Measurements from ENCODE around the gene TMEM272.

The TMEM272 gene

DNA sequence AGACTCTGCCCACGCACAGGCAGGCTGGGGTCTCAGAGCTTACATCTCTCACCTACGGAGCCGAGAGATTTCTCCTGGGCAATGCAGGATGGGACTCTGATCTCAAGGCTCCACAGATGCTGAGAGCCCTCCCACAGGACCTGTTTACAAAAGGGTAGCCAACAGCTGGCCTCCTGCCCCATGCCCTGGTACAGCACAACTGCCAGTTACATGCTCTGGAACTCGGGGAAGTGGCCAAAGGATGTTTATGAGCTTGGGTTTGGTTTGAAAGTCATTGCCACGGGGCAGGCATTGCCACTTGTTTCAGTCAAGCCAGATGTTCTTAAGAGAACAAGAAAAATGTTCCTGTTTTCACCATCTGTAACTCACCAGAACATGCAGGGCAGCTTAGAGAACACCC, 44.5 kb downstream of the TMEM272 start:
- DNase-seq (ENCODE audit: low spot score), result no peak
- in situ Hi-C loops (cut with MboI; ENCODE audit: low pct_unique_long_range_greater_than_20kb, low sequenced_read_pairs, unreplicated experiment), result loop anchor here (10.0 to 25.0 kb wide), 3 partner anchors 337 to 663 kb away; partner anchors contain the start of gene NEK5
- TF ChIP-seq, protein P1, sequence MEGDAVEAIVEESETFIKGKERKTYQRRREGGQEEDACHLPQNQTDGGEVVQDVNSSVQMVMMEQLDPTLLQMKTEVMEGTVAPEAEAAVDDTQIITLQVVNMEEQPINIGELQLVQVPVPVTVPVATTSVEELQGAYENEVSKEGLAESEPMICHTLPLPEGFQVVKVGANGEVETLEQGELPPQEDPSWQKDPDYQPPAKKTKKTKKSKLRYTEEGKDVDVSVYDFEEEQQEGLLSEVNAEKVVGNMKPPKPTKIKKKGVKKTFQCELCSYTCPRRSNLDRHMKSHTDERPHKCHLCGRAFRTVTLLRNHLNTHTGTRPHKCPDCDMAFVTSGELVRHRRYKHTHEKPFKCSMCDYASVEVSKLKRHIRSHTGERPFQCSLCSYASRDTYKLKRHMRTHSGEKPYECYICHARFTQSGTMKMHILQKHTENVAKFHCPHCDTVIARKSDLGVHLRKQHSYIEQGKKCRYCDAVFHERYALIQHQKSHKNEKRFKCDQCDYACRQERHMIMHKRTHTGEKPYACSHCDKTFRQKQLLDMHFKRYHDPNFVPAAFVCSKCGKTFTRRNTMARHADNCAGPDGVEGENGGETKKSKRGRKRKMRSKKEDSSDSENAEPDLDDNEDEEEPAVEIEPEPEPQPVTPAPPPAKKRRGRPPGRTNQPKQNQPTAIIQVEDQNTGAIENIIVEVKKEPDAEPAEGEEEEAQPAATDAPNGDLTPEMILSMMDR (IDR thresholded peaks at IDR 0.05; ENCODE audit: extremely low read depth, insufficient read depth, missing control alignments), result no peak

DNA sequence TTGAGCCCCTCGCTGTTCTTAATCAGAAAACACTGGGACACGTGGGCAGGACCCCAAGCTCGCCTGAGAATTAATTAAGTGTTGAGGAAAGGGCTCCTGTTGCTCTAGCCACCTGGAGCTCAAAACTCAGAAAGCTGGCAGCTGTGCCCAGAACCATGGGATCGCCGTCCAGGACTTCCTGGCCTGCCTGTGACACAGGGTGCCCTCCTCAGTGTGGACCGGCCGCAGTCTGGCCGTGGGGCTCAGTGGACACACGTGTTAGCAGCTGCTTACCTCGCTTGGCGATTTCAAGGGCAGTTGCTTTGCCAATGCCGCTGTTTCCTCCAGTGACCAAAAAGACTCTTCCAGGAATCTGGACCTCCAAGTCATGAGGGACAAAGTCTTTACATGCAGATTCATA, 45.7 kb downstream of the TMEM272 start:
- TF ChIP-seq, protein P1 (IDR thresholded peaks at IDR 0.05; ENCODE audit: extremely low read depth, insufficient read depth, missing control alignments), result no peak
- in situ Hi-C loops (cut with MboI; ENCODE audit: low pct_unique_long_range_greater_than_20kb, low sequenced_read_pairs, unreplicated experiment), result no loop called here

DNA sequence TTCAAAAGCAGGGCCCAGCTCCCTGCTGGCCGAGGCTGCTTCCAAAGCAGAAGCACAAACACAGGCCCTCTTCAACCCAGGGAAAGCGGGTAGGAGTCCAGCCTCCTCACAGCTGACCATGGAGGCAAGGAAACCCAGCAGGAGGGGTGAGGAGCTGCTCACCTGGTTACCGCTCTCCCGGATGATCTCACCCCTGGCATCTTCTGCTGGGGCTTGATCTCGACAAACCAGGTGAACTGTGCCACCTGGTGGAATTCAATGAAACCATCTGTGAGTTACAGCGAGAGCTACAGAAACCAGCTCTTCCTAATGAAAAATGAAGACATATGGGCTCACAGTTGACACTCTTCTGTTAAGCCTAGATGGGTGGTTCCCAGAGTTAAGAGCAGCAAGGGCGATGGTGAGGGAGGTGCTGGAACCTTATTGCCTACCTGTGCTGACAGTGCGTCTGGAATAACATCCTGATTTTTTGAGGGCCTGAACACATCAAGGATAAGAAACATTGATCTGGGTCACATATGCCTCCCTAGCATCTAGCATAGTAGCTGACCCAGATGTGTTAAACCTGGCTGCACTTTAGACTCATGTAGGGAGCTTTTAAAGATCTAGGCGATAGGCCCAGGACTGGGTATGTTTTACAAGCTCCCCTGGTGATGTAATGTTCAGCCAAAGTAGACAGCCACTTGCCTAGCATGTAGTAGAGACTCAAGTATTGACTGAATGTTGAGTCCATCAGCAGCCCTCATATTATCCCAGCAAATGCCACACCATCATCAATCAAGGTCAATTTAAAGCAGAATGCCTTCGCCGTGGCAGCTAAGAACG, 47.1 kb downstream of the TMEM272 start:
- TF ChIP-seq, protein P1 (IDR thresholded peaks at IDR 0.05; ENCODE audit: extremely low read depth, insufficient read depth, missing control alignments), result peak; percentile 58
- in situ Hi-C loops (cut with MboI; ENCODE audit: low pct_unique_long_range_greater_than_20kb, low sequenced_read_pairs, unreplicated experiment), result no loop called here
- peak; percentile 65 for DNase-seq (ENCODE audit: low spot score)

More for the DNA sequence above, 45.7 kb downstream of the TMEM272 start:
- DNase-seq (ENCODE audit: low spot score), result no peak

DNA sequence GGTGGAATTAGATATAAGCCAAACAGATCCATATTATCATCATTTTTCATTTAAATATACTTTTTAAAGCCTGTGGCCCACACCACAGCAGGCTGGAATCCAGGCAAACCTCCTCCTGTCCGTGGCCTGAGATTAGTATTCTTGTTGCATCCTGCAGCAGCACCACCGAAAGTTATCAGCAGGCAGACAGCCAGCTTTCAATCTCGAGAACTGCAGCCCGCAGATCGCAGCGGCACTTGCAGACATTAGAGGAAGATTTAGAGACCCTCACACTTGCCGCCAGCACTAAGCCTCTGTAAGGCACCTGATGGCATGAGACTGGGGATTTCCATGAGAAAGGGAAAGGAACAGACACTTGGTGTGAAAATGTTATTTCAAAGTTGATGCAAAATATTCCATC, 48.4 kb downstream of the TMEM272 start:
- TF ChIP-seq, protein P1 (IDR thresholded peaks at IDR 0.05; ENCODE audit: extremely low read depth, insufficient read depth, missing control alignments), result no peak
- in situ Hi-C loops (cut with MboI; ENCODE audit: low pct_unique_long_range_greater_than_20kb, low sequenced_read_pairs, unreplicated experiment), result no loop called here
- DNase-seq (ENCODE audit: low spot score), result no peak

DNA sequence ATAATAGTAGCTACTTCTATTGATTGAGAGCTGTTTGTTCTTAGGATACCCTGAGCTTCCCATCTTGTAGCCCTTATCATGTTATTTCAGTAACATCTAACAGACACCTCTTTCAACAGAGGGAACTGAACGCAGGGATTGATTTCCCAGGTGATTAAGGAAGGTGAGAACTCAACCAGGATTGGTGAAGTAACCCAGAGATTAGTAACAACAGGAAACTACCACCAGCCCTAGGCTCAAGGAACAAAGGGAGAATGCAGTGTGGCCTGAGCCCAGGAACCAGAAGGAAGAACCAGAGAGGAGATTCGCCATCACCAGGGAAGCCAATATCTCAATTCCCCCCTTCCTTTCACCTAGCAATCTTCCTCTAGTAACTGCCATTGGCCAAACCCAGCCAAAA, 49.6 kb downstream of the TMEM272 start:
- in situ Hi-C loops (cut with MboI; ENCODE audit: low pct_unique_long_range_greater_than_20kb, low sequenced_read_pairs, unreplicated experiment), result no loop called here
- TF ChIP-seq, protein P1 (IDR thresholded peaks at IDR 0.05; ENCODE audit: extremely low read depth, insufficient read depth, missing control alignments), result no peak
- DNase-seq (ENCODE audit: low spot score), result no peak

DNA sequence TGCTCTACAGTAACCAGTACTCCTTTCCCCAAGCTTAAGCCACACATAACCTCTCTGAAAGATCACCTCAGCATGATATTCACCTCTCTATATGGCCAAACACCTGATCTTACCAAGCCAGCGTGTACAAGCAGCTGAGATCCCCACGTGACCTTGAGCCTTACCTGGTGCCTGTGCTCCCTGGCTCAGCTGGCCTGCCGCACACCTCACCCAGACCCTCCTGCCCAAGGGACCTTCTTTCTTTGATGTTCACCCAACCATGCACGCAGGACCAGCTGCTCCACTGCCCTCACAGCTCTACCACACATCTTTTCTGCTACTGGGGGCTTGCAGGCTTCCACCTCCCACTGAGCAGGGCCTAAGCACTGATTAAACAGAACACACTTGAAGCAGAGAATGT, 50.0 kb downstream of the TMEM272 start:
- in situ Hi-C loops (cut with MboI; ENCODE audit: low pct_unique_long_range_greater_than_20kb, low sequenced_read_pairs, unreplicated experiment), result no loop called here
- no peak for DNase-seq (ENCODE audit: low spot score)

More for the DNA sequence above, 50.0 kb downstream of the TMEM272 start:
- TF ChIP-seq, protein P1 (IDR thresholded peaks at IDR 0.05; ENCODE audit: extremely low read depth, insufficient read depth, missing control alignments), result no peak

Measured in GM13977 (cell line).